ENCODE results near the gene LSM14B.

DNA sequence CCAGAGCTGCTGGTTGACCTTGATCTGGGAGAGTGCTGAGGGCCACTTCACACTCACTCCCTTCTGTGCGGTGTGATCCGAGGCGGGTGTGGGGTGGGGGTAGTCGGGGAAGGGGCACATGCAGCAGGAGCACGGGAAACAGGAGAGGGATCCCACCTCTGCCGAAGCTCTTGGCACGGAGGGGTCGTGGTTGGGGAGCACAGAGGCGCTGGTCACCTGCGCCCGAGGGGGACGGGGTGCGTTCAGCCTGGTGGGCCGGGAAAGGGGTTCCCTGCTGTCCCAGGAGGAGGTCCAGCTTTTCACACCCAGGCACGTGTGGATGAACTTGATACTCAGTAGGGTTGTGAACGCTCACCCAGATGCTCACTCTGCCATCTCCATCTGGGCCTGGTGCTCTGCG, 38.6 kb downstream of the LSM14B start:
- TF ChIP-seq JUN (CRISPR knock-in tag; IDR thresholded peaks at IDR 0.05) (no peak), NFE2L1 (CRISPR knock-in tag; IDR thresholded peaks at IDR 0.05) (no peak), CBFB (CRISPR knock-in tag; IDR thresholded peaks at IDR 0.05; ENCODE audit: low read depth) (no peak), TEAD4 (CRISPR knock-in tag; IDR thresholded peaks at IDR 0.05) (no peak), EMX1 (CRISPR knock-in tag; IDR thresholded peaks at IDR 0.05) (no peak), CREB1 (CRISPR knock-in tag; IDR thresholded peaks at IDR 0.05) (no peak), ATF1 (CRISPR knock-in tag; IDR thresholded peaks at IDR 0.05) (no peak)
- TF ChIP-seq, protein P1, sequence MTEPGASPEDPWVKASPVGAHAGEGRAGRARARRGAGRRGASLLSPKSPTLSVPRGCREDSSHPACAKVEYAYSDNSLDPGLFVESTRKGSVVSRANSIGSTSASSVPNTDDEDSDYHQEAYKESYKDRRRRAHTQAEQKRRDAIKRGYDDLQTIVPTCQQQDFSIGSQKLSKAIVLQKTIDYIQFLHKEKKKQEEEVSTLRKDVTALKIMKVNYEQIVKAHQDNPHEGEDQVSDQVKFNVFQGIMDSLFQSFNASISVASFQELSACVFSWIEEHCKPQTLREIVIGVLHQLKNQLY (CRISPR knock-in tag; IDR thresholded peaks at IDR 0.05) = no peak
- TF ChIP-seq, protein P2, sequence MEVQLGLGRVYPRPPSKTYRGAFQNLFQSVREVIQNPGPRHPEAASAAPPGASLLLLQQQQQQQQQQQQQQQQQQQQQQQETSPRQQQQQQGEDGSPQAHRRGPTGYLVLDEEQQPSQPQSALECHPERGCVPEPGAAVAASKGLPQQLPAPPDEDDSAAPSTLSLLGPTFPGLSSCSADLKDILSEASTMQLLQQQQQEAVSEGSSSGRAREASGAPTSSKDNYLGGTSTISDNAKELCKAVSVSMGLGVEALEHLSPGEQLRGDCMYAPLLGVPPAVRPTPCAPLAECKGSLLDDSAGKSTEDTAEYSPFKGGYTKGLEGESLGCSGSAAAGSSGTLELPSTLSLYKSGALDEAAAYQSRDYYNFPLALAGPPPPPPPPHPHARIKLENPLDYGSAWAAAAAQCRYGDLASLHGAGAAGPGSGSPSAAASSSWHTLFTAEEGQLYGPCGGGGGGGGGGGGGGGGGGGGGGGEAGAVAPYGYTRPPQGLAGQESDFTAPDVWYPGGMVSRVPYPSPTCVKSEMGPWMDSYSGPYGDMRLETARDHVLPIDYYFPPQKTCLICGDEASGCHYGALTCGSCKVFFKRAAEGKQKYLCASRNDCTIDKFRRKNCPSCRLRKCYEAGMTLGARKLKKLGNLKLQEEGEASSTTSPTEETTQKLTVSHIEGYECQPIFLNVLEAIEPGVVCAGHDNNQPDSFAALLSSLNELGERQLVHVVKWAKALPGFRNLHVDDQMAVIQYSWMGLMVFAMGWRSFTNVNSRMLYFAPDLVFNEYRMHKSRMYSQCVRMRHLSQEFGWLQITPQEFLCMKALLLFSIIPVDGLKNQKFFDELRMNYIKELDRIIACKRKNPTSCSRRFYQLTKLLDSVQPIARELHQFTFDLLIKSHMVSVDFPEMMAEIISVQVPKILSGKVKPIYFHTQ (CRISPR knock-in tag; IDR thresholded peaks at IDR 0.05) = no peak
- TF ChIP-seq, protein P3, sequence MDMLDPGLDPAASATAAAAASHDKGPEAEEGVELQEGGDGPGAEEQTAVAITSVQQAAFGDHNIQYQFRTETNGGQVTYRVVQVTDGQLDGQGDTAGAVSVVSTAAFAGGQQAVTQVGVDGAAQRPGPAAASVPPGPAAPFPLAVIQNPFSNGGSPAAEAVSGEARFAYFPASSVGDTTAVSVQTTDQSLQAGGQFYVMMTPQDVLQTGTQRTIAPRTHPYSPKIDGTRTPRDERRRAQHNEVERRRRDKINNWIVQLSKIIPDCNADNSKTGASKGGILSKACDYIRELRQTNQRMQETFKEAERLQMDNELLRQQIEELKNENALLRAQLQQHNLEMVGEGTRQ (CRISPR knock-in tag; IDR thresholded peaks at IDR 0.05) = no peak
- TF ChIP-seq, protein P4, sequence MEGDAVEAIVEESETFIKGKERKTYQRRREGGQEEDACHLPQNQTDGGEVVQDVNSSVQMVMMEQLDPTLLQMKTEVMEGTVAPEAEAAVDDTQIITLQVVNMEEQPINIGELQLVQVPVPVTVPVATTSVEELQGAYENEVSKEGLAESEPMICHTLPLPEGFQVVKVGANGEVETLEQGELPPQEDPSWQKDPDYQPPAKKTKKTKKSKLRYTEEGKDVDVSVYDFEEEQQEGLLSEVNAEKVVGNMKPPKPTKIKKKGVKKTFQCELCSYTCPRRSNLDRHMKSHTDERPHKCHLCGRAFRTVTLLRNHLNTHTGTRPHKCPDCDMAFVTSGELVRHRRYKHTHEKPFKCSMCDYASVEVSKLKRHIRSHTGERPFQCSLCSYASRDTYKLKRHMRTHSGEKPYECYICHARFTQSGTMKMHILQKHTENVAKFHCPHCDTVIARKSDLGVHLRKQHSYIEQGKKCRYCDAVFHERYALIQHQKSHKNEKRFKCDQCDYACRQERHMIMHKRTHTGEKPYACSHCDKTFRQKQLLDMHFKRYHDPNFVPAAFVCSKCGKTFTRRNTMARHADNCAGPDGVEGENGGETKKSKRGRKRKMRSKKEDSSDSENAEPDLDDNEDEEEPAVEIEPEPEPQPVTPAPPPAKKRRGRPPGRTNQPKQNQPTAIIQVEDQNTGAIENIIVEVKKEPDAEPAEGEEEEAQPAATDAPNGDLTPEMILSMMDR (IDR thresholded peaks at IDR 0.05) = no peak
- TF ChIP-seq, protein P5, sequence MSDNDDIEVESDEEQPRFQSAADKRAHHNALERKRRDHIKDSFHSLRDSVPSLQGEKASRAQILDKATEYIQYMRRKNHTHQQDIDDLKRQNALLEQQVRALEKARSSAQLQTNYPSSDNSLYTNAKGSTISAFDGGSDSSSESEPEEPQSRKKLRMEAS (CRISPR knock-in tag; IDR thresholded peaks at IDR 0.05) = no peak
- TF ChIP-seq, protein P6, sequence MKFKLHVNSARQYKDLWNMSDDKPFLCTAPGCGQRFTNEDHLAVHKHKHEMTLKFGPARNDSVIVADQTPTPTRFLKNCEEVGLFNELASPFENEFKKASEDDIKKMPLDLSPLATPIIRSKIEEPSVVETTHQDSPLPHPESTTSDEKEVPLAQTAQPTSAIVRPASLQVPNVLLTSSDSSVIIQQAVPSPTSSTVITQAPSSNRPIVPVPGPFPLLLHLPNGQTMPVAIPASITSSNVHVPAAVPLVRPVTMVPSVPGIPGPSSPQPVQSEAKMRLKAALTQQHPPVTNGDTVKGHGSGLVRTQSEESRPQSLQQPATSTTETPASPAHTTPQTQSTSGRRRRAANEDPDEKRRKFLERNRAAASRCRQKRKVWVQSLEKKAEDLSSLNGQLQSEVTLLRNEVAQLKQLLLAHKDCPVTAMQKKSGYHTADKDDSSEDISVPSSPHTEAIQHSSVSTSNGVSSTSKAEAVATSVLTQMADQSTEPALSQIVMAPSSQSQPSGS (CRISPR knock-in tag; IDR thresholded peaks at IDR 0.05; ENCODE audit: borderline replicate concordance, low read depth) = no peak
